ENCODE results near the gene SEPTIN2.
"Not testable (repeated sequence)": the region's sequence is repeated elsewhere in the genome, so short reads cannot be mapped to it uniquely, and the experiment has no call there.

The SEPTIN2 gene

GRCh38 chr2:241381872-241382271 lies 66.1 kb downstream of the SEPTIN2 start:
- no peak for DNase-seq (ENCODE audit: low spot score)

GRCh38 chr2:241385450-241385849 lies 69.7 kb downstream of the SEPTIN2 start:
- DNase-seq (ENCODE audit: low spot score): not testable (repeated sequence)

GRCh38 chr2:241386519-241386918 lies 70.8 kb downstream of the SEPTIN2 start:
- no peak for DNase-seq (ENCODE audit: low spot score)

GRCh38 chr2:241389697-241390096 lies 74.0 kb downstream of the SEPTIN2 start:
- DNase-seq (ENCODE audit: low spot score): no peak

GRCh38 chr2:241390301-241391206 lies 74.8 kb downstream of the SEPTIN2 start:
- no peak for DNase-seq (ENCODE audit: low spot score)

- peak; percentile 79 for DNase-seq (ENCODE audit: low spot score)
These were observed 76.4 kb downstream of the SEPTIN2 start for GRCh38 chr2:241391892-241392665.

- not testable (repeated sequence) for DNase-seq (ENCODE audit: low spot score)
These were observed 77.0 kb downstream of the SEPTIN2 start for GRCh38 chr2:241392753-241393152.

GRCh38 chr2:241393524-241394196 lies 77.9 kb downstream of the SEPTIN2 start:
- peak; percentile 55 for DNase-seq (ENCODE audit: low spot score)

- DNase-seq (ENCODE audit: low spot score): not testable (repeated sequence)
These were observed 81.1 kb downstream of the SEPTIN2 start for GRCh38 chr2:241396809-241397208.

GRCh38 chr2:241399941-241400922 lies 84.5 kb downstream of the SEPTIN2 start:
- no peak for DNase-seq (ENCODE audit: low spot score)
